Adipose tissue (tissue), 3 donors: ENCODE data around the gene ZNF253. TPM values are rescaled to one million over a fixed set of nuclear protein-coding genes. Genes with fewer than 3 reads are reported as not detected.
"Not testable (repeated sequence)": the region's sequence is repeated elsewhere in the genome, so short reads cannot be mapped to it uniquely, and the experiment has no call there.

ENCODE experiments used
- H3K27ac ChIP-seq: one replicate; pipeline ENCODE4 v1.5.1; 2013; ENCODE audit warnings: low read depth, low read length
- WGBS, 3 donors: extraction: QIAGEN DNeasy Blood & Tissue Kit; methylation state at CpG; one replicate each; pipeline ENCODE4 v1.1.7; 2013; 5-methylcytosine and 5-hydroxymethylcytosine counted together
- polyA plus RNA-seq, 3 donors: library from polyadenylated mRNA; stranded (reverse); fragments of 200-250 nt; gene quantifications; one replicate each; pipeline ENCODE4 v1.2.3, GENCODE V29; 2013
- donor health status: healthy with polysubstance abuse.
- donor health status: Bipolar disorder and iron deficiency.
- donor health status: healthy.

The ZNF253 gene
- polyA plus RNA-seq: 1 to 10 TPM; 2.1 to 3.2 (median 2.3) TPM

- H3K27ac ChIP-seq: no peak within 1 kb of the TSS
- WGBS, 3 donors: 0 to 1% (median 1%) methylated on average over 42 to 43 of the region's 43 CpGs
Observed at GRCh38 chr19:19865750-19866610, at the start of gene ZNF253. ZNF253 (plus strand) TSS chr19:19865882; CDS start chr19:19865997, 115 bp downstream.

DNA sequence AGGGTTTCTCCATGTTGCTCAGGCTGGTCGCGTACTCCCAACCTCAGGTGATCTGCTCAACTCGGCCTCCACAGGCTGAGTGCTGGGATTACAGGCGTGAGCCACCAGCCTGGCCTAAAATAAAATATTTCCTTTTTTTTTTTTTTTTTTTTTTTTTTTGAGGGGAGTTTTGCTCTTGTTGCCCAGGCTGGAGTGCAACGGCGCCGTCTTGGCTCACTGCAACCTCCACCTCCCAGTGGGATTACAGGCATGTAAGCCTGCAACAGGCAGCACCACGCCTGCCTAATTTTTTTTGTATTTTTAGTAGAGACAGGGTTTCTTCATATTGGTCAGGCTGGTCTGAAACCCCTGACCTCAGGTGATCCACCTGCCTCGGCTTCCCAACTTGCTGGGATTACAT, 49.0 kb upstream of the ZNF253 start:
- H3K27ac ChIP-seq: no peak overlapping the region
- WGBS, 3 donors: 51 to 81% (median 78%) methylated on average over 9 of the region's 9 CpGs

DNA sequence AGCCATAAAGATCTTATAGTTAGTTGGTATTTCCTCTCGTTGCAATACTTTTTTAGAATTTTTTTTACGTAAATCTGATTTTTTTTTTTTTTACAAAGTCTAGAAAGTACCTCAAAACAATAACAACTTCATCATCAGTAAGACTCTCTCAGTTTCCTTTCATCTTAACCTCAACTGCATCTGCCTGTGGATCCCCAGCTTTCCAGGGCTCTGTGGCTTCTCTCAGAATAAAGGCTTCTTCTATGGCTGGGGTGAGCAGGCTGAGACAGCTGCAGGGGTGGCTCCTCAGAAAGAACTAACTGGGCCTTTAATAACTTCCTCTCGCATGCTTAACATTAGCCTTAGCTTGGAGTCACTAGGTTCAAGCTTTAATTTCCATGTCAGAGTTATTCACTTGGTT, 48.3 kb upstream of the ZNF253 start:
- no peak overlapping the region for H3K27ac ChIP-seq
- 69 to 87% (median 86%) methylated on average over 3 of the region's 3 CpGs for WGBS, 3 donors

GRCh38 chr19:19820774-19821320, 44.8 kb upstream of the ZNF253 start:
- H3K27ac ChIP-seq: peak overlapping the region; percentile 36
- WGBS, 3 donors: 5 to 17% (median 14%) methylated on average over 17 of the region's 17 CpGs

DNA sequence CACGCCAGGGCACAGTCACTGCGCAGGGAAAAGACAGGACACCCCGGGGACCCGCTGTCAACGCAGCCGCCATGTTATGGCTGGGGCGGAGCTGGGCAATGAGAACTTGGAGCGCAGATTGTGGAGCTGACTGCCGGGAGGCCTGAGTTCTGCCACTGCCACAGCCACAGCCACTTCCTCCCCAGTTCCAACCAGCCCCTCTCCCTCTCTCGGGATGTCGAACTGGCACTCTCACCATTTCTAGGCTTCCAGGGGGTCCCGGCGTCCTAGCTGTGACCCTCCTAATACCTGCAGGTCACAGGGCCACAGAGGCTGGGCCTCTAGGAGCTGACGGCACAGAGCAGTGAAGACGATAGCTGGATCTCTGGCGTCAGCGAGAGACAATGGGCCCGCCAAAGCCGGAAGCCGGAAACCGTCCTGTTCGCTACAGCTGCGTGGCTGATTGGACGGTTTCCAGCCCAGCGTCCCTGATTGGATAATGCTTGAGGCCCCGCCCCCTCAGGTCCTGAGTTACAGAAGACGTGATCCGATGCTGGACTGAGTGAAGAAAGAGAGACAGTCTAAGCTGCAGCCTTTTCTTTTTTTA, 44.2 kb upstream of the ZNF253 start, which contains the start of gene ZNF506:
TSS of gene ZNF506 (minus strand) at position 385 of the 586 bp plus-strand sequence. CDS start at position 238, 147 bp downstream.
- H3K27ac ChIP-seq: peak within 1 kb of the TSS; percentile 36
- 0 to 1% (median 1%) methylated on average over 28 of the region's 28 CpGs for WGBS, 3 donors

GRCh38 chr19:19821976-19822375, 43.7 kb upstream of the ZNF253 start:
- WGBS, 3 donors: 5 to 6% (median 5%) methylated on average over 11 of the region's 11 CpGs
- not testable (repeated sequence) for H3K27ac ChIP-seq

DNA sequence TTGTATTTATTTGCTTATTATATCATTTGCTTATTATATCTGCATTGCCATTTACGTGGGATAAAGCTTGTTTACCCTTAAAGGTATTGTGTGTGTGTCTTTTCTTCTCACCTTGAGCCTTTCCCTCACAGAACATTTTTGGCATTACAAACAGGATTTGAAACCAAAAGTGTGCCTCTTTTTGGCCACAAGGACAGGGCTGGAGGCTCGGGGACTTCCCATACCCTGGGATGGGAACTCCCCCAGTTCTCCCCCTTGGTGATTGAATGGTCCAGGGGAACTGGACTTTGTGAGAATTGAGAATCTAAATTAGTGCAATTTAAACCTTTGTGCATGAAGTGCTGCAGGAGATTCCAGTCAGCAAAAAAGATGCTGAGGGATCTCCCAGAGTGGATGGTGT, 41.8 kb upstream of the ZNF253 start:
- H3K27ac ChIP-seq: no peak overlapping the region
- 82 to 91% (median 88%) methylated on average over 2 of the region's 2 CpGs for WGBS, 3 donors

DNA sequence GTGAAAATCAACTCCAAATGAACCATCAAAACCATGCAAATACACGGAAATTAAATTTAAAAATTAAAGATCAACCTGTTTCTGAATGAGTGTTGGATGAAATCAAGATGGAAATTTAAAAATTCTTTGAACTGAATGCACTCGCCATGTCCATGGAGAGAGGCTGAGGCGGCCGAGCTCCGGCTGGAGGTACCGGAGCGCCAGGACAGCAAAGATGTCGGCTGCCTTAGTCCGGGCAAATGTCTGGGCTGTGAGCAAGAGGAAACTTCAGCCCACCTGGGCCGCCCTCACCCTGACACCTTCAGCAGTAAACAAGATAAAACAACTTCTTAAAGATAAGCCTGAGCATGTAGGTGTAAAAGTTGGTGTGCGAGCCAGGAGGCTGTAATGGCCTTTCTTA, 38.8 kb upstream of the ZNF253 start:
- 87 to 93% (median 92%) methylated on average over 11 of the region's 11 CpGs for WGBS, 3 donors
- no peak overlapping the region for H3K27ac ChIP-seq

DNA sequence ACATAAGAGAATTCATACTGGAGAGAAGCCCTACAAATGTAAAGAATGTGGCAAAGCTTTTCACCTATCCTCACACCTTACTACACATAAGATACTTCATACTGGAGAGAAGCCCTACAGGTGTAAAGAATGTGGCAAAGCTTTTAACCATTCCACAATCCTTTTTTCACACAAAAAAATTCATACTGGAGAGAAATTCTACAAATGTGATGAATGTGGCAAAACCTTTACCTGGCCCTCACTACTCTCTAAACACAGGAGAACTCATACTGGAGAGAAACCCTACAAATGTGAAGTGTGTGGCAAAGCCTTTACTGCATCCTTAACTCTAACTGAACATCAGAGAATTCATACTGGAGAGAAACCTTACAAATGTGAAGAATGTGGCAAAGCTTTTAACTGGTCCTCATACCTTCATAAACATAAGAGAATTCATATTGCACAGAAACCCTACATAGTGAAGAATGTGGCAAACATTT, 30.1 kb upstream of the ZNF253 start:
- no peak overlapping the region for H3K27ac ChIP-seq

GRCh38 chr19:19847781-19848180, 17.9 kb upstream of the ZNF253 start:
- 96 to 98% (median 97%) methylated on average over 12 of the region's 12 CpGs for WGBS, 3 donors
- no peak overlapping the region for H3K27ac ChIP-seq

DNA sequence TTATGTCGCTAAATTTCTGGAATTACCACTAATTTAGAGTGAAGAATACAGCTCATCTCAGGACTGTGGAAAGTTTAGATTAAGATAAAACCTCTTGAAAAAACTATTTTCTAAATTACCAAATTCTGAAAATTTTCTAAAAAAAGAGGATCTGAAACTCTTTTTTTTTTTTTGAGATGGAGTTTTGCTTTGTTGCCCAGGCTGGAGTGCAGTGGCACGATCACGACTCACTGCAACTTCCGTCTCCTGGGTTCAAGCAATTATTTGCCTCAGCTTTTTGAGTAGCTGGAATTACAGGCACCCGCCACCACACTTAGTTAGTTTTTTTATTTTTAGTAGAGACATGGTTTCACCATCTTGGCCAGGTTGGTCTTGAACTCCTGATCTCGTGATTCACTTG, 16.6 kb upstream of the ZNF253 start:
- no peak overlapping the region for H3K27ac ChIP-seq
- WGBS, 3 donors: 94 to 95% (median 94%) methylated on average over 6 of the region's 6 CpGs

DNA sequence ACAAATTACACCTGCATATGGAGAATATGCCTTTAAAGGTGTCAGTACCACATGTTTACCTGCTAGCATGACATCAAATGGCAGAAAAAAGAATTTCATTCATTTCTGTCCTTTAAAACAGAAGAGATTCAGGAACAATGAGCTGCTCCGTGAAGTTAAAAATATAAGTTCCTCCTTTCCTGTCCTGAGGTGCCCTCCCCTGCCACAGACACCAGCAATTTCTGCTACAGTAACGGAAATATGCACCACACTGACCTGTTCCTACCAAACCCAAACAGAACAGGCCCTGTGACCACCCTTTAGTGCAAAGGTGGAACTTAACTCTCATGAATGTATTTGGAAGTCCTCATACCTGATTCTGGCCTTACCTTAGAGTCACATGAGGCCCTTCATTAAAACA, 13.9 kb upstream of the ZNF253 start:
- not testable (repeated sequence) for H3K27ac ChIP-seq
- WGBS, 3 donors: 62 to 74% (median 69%) methylated on average over 2 of the region's 2 CpGs

- H3K27ac ChIP-seq: no peak overlapping the region
- 83 to 94% (median 92%) methylated on average over 2 of the region's 2 CpGs for WGBS, 3 donors
Observed at GRCh38 chr19:19858751-19859150, 6.9 kb upstream of the ZNF253 start.

DNA sequence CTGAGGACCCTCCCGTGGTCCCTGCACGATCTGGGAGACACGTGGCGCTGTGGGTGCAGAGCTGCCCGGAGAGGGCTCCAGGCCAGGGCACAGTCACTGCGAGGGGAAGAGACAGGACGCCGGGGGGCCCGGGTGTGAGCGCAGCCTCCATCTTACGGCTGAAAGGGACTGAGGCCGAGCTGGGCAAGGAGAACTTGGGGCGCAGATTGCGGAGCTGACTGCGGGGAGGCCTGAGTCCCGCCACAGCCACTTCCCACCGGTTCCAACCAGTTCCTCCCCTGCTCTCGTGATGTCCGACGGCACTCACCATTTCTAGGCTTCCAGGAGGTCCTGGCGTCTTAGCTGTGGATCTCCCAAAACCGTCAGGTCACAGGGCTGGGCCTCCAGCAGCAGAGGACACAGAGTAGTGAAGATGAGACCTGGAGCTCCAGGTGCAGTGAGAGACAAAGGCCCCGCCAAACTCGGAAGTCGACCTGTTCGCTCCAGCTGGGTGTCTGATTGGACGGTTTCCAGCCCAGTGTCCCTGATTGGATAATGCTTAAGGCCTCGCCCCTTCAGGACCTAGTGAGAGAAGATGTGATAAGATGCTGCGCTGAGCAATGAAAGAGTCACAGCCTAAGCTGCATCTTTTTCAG, 4.8 kb upstream of the ZNF253 start:
- H3K27ac ChIP-seq: no peak overlapping the region
- 16 to 17% (median 16%) methylated on average over 29 of the region's 29 CpGs for WGBS, 3 donors

GRCh38 chr19:19866611-19867248, 1.0 kb downstream of the ZNF253 start:
- 2 to 7% (median 4%) methylated on average over 23 of the region's 23 CpGs for WGBS, 3 donors

GRCh38 chr19:19870086-19870485, 4.4 kb downstream of the ZNF253 start:
- WGBS, 3 donors: 92 to 95% (median 95%) methylated on average over 5 of the region's 5 CpGs
- not testable (repeated sequence) for H3K27ac ChIP-seq

More at GRCh38 chr19:19866611-19867248, 1.0 kb downstream of the ZNF253 start:
- no peak overlapping the region for H3K27ac ChIP-seq

- H3K27ac ChIP-seq: no peak overlapping the region
- 84 to 95% (median 90%) methylated on average over 3 of the region's 3 CpGs for WGBS, 3 donors
Observed at GRCh38 chr19:19871932-19872331, 6.2 kb downstream of the ZNF253 start.

DNA sequence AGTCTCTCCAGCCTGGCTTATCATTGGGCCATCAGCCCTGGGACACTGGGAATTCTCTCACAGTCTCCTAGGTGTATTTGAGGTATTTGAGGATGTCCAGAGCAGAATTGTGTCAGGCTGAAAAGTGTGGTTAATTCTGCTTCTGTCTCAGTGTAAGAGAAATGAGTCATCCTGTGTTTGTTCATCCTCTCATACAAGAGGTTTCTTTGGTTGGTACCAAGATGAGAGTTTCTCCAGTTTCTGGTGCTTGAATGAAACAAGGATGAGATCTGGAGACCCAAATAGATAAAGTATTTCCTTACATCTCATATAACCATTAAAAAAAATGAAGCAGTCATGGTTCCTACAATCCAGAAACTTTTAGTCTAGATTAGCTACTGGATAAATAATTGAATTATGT, 7.7 kb downstream of the ZNF253 start:
- no peak overlapping the region for H3K27ac ChIP-seq
